ENCODE measurements around the gene POU2F3. TPM values are rescaled to one million over a fixed set of nuclear protein-coding genes. Genes with fewer than 3 reads are reported as not detected.
A peak's percentile ranks its signal among the peaks of the same experiment; 100 is the strongest.

The POU2F3 gene
- total and polyA plus RNA-seq, 2 of the 13 experiments (the other 11 are each of a cell fraction or from before 2014, with no cell fraction given): not detected

DNA sequence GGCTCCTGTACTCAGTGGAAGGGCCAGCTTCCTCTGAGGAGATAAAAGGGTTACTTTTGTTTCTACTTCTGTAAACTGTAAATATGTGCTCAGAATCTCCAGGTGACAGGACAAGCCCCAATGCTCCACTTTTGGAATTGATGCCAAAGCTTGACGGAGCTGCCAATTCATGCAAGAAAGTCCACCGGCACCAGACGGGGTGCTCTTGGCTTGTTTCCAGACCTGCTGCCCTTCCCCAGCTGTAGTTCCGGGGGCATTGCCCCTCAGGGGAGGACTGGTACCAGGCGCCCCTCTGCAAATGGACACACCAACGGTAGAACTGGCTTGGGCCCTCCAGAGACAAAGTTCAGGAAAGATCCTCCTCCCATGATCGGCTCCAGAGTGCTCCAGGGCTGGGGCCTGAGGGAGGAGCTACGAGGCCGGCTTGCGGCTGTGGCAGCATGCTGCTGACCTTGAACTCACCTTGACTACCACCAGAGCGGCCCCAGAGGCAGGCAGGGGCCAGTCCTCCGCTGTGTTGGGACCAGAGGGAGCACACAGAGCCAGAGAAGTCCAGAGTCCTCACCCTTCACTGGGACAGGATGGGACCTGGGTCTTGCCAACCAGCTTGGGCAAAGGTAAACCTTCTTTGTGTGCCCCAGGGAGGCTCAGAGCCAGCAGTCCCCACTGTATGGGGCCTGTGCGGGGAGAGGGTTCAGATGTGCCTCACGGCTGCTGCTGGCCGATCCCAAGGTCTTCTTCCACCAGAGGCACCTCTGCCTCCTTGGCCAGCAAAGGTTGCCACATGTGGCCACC lies 46.9 kb upstream of the POU2F3 start (continued):
- TF ChIP-seq E2F5 (CRISPR knock-in tag; conservative IDR thresholded peaks at IDR 0.05): no peak
- no peak for TF ChIP-seq TFE3 (CRISPR knock-in tag; IDR thresholded peaks at IDR 0.05)
- TF ChIP-seq HNRNPH1 (optimal IDR thresholded peaks at IDR 0.05; ENCODE audit: low read depth, low read length): no peak
- peak; percentile 92 for TF ChIP-seq THRA (CRISPR knock-in tag; IDR thresholded peaks at IDR 0.05; ENCODE audit: borderline replicate concordance)
- no peak for TF ChIP-seq RAD21 (CRISPR knock-in tag; IDR thresholded peaks at IDR 0.05)
- TF ChIP-seq, protein P1, sequence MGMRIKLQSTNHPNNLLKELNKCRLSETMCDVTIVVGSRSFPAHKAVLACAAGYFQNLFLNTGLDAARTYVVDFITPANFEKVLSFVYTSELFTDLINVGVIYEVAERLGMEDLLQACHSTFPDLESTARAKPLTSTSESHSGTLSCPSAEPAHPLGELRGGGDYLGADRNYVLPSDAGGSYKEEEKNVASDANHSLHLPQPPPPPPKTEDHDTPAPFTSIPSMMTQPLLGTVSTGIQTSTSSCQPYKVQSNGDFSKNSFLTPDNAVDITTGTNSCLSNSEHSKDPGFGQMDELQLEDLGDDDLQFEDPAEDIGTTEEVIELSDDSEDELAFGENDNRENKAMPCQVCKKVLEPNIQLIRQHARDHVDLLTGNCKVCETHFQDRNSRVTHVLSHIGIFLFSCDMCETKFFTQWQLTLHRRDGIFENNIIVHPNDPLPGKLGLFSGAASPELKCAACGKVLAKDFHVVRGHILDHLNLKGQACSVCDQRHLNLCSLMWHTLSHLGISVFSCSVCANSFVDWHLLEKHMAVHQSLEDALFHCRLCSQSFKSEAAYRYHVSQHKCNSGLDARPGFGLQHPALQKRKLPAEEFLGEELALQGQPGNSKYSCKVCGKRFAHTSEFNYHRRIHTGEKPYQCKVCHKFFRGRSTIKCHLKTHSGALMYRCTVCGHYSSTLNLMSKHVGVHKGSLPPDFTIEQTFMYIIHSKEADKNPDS (CRISPR knock-in tag; IDR thresholded peaks at IDR 0.05): 0 out of 2 replicates have a peak, but pooled peaks have one; percentile 17
- peak in 1 of 2 experiments; percentile 40; a peak in 1 of 4 replicates for TF ChIP-seq POLR2A (IDR thresholded peaks at IDR 0.05; ENCODE audit: insufficient read depth in 1 of 2, low read depth in 2 of 2, low read length in 2 of 2)
- TF ChIP-seq, protein P2, sequence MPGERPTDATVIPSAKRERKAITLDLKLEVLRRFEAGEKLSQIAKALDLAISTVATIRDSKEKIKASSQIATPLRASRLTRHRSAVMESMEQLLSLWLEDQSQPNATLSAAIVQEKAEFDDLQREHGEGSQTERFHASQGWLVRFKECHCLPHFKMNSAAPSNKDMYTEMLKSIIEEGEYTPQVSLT (CRISPR knock-in tag; IDR thresholded peaks at IDR 0.05; ENCODE audit: borderline replicate concordance, low read depth): no peak
- 0 out of 2 replicates have a peak, but pooled peaks have one; percentile 16 for TF ChIP-seq MAZ (IDR thresholded peaks at IDR 0.05; ENCODE audit: borderline replicate concordance, low read depth, low read length)
- TF ChIP-seq MAZ (CRISPR knock-in tag; IDR thresholded peaks at IDR 0.05; ENCODE audit: low read depth): 0 out of 2 replicates have a peak, but pooled peaks have one; percentile 49
- TF ChIP-seq ZNF414 (CRISPR knock-in tag; IDR thresholded peaks at IDR 0.05): peak; percentile 69; the same call in 1 of the 2 replicates
- TF ChIP-seq TBX3 (IDR thresholded peaks at IDR 0.05; ENCODE audit: borderline replicate concordance): no peak
- no peak for TF ChIP-seq ZFAT (CRISPR knock-in tag; conservative IDR thresholded peaks at IDR 0.05)
- TF ChIP-seq POLR2AphosphoS2 (IDR thresholded peaks at IDR 0.05; ENCODE audit: low read depth, low read length): no peak
- TF ChIP-seq ZNF335 (CRISPR knock-in tag; IDR thresholded peaks at IDR 0.05): 0 out of 2 replicates have a peak, but pooled peaks have one; percentile 33
- TF ChIP-seq ZSCAN20 (CRISPR knock-in tag; IDR thresholded peaks at IDR 0.05; ENCODE audit: borderline replicate concordance): no peak
- no peak for TF ChIP-seq ELF4 (CRISPR knock-in tag; IDR thresholded peaks at IDR 0.05; ENCODE audit: borderline replicate concordance)
- TF ChIP-seq, protein P3, sequence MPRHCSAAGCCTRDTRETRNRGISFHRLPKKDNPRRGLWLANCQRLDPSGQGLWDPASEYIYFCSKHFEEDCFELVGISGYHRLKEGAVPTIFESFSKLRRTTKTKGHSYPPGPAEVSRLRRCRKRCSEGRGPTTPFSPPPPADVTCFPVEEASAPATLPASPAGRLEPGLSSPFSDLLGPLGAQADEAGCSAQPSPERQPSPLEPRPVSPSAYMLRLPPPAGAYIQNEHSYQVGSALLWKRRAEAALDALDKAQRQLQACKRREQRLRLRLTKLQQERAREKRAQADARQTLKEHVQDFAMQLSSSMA (CRISPR knock-in tag; IDR thresholded peaks at IDR 0.05): no peak
- TF ChIP-seq ETV5 (CRISPR knock-in tag; IDR thresholded peaks at IDR 0.05; ENCODE audit: borderline replicate concordance): peak; percentile 41; the same call in 1 of the 2 replicates
- peak; percentile 48 for TF ChIP-seq NR2F6 (IDR thresholded peaks at IDR 0.05)
- peak; percentile 71 for TF ChIP-seq NR2F6 (CRISPR knock-in tag; IDR thresholded peaks at IDR 0.05)
